CD4-positive, alpha-beta T cell (primary cell): ENCODE results near the gene TUBB1. TPM values are rescaled to one million over a fixed set of nuclear protein-coding genes. Genes with fewer than 3 reads are reported as not detected.
A peak's percentile ranks its signal among the peaks of the same experiment; 100 is the strongest.

Experiments
- ATAC-seq: fragments of 200-7000 bp; cut with Tn5 transposase; one replicate; pipeline ENCODE4 v1.10.0; 2022; ENCODE audit warnings: mild to moderate bottlenecking; ENCODE audit not compliant: poor library complexity
- CTCF ChIA-PET: fragments of 350-600 bp; sonication (Branson Sonifier 250); formaldehyde crosslinking; loops from one replicate; lab custom pipeline; 2021; ENCODE audit warnings: antibody characterized with exemption, inconsistent platforms; lab: Charles Lee
- POLR2A ChIA-PET: fragments of 350-600 bp; sonication (Branson Sonifier 250); formaldehyde crosslinking; loops from one replicate; lab custom pipeline; 2021; ENCODE audit warnings: antibody characterized with exemption, inconsistent platforms; lab: Charles Lee
- DNase-seq, 14 experiments: peaks; one replicate each; pipeline ENCODE4 v3.0.0-alpha.2; 2013 to 2020; ENCODE audit warnings: mixed read lengths in 2 of 14
- H3K27ac ChIP-seq, 2 donors: one replicate each; pipeline versions ENCODE4 v1.5.1 to v1.7.0; 2013; ENCODE audit warnings: low read length in 2 of 2, low read depth in 1 of 2, mild to moderate bottlenecking in 1 of 2
- H3K27me3 ChIP-seq, 2 experiments: 1 replicate in 1 of 2; 2 replicates in 1 of 2; pipeline versions ENCODE4 v1.6.1 to v1.7.0; 2013; ENCODE audit warnings: low read length in 2 of 2, control low read depth in 1 of 2, mild to moderate bottlenecking in 1 of 2, moderate library complexity in 1 of 2; ENCODE audit not compliant: insufficient read depth in 2 of 2, control insufficient read depth in 1 of 2
- H3K36me3 ChIP-seq: one replicate; pipeline ENCODE4 v1.6.1; 2013; ENCODE audit warnings: low read length, control low read depth; ENCODE audit not compliant: insufficient read depth
- H3K4me1 ChIP-seq: one replicate; pipeline ENCODE4 v1.6.1; 2013; ENCODE audit warnings: low read length, control low read depth; ENCODE audit not compliant: insufficient read depth
- H3K4me3 ChIP-seq: one replicate; pipeline ENCODE4 v1.5.1; 2013; ENCODE audit warnings: mild to moderate bottlenecking, low read length, moderate library complexity
- H3K9me3 ChIP-seq, 2 experiments: 1 replicate in 1 of 2; 2 replicates in 1 of 2; pipeline versions ENCODE4 v1.6.1 to v1.7.0; 2013; ENCODE audit warnings: low read length in 2 of 2, mild to moderate bottlenecking in 2 of 2, control low read depth in 1 of 2, moderate library complexity in 1 of 2; ENCODE audit not compliant: control insufficient read depth in 1 of 2, insufficient read depth in 1 of 2
- H3K27ac Mint-ChIP-seq: one replicate; pipeline ENCODE4 v1.8.0; 2020; ENCODE audit warnings: mixed read lengths
- H3K27me3 Mint-ChIP-seq: one replicate; pipeline ENCODE4 v1.8.0; 2021; ENCODE audit warnings: mixed read lengths
- H3K36me3 Mint-ChIP-seq: one replicate; pipeline ENCODE4 v1.8.0; 2021; ENCODE audit warnings: low read depth, mixed read lengths
- H3K4me1 Mint-ChIP-seq: one replicate; pipeline ENCODE4 v1.8.0; 2021; ENCODE audit warnings: low read depth, mixed read lengths
- H3K4me3 Mint-ChIP-seq: one replicate; pipeline ENCODE4 v1.8.0; 2020; ENCODE audit warnings: mild to moderate bottlenecking, mixed read lengths
- H3K9me3 Mint-ChIP-seq: one replicate; pipeline ENCODE4 v1.8.0; 2020; ENCODE audit warnings: mixed read lengths
- intact Hi-C, 2 experiments: fragments of 100-400 bp; cut with DNase I in 1 of 2; cut with micrococcal nuclease in 1 of 2; formaldehyde crosslinking; loops; one replicate each; pipeline versions ENCODE4 v1.15.1 to v1.9.0; 2023 to 2025; cut with DNase I, micrococcal nuclease
- total RNA-seq, 174 experiments: library from RNA in 2 of 174; stranded (reverse) in 2 of 174; gene quantifications; one replicate each; pipeline ENCODE4 v1.2.3 and lab custom pipeline; 2021 to 2026
- TF ChIP-seq, protein P1 (sequence below): fragments of 200-600 bp; IDR thresholded peaks from one replicate; pipeline ENCODE4 v1.8.0; 2022; ENCODE audit warnings: antibody characterized with exemption, mild to moderate bottlenecking

The TUBB1 gene
- total RNA-seq, 2 experiments from 2014 or later, result 0.11 to 0.17 TPM

DNA sequence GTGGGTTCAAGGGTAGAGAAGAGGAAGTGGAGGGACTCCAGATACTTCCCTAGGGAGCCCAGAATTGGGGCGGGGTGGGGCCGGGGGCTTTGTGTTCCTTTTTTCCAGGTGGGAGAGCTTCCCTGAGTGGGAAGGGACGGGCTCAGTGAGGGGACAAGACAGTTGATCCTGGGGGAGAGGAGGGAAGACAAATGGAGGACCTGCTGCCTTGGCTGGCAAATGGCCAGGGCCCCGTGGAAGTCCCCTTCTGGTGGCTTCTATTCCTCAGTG, 14.8 kb upstream of the TUBB1 start:
- peak overlapping the region in 1 of 2 donors; percentile 40 for H3K27ac ChIP-seq
- H3K4me3 ChIP-seq, result peak overlapping the region; percentile 72
- H3K27ac Mint-ChIP-seq, result peak overlapping the region; percentile 76
- DNase-seq (peak in 12 of 14 experiments; percentile 24 to 86 (median 49)), ATAC-seq (no peak)
- H3K9me3 Mint-ChIP-seq, result no peaks in the 10 kb centered on the region
- intact Hi-C loops, result no loop called here
- no peaks in the 10 kb centered on the region for H3K27me3 ChIP-seq
- H3K9me3 ChIP-seq, result no peaks in the 10 kb centered on the region
- H3K36me3 Mint-ChIP-seq, result peaks cover 5% of the 10 kb centered on the region
- TF ChIP-seq, protein P1, sequence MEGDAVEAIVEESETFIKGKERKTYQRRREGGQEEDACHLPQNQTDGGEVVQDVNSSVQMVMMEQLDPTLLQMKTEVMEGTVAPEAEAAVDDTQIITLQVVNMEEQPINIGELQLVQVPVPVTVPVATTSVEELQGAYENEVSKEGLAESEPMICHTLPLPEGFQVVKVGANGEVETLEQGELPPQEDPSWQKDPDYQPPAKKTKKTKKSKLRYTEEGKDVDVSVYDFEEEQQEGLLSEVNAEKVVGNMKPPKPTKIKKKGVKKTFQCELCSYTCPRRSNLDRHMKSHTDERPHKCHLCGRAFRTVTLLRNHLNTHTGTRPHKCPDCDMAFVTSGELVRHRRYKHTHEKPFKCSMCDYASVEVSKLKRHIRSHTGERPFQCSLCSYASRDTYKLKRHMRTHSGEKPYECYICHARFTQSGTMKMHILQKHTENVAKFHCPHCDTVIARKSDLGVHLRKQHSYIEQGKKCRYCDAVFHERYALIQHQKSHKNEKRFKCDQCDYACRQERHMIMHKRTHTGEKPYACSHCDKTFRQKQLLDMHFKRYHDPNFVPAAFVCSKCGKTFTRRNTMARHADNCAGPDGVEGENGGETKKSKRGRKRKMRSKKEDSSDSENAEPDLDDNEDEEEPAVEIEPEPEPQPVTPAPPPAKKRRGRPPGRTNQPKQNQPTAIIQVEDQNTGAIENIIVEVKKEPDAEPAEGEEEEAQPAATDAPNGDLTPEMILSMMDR, result no peak
- POLR2A ChIA-PET, result interaction anchor here (2.3 kb wide), 1 partner anchor 27 kb away, joined by 17 read pairs; the partner anchor contains the start of gene ATP5F1E
- peaks cover 37% of the 10 kb centered on the region for H3K4me1 Mint-ChIP-seq
- H3K27me3 Mint-ChIP-seq, result no peaks in the 10 kb centered on the region
- no peaks in the 10 kb centered on the region for H3K36me3 ChIP-seq
- peaks cover 45% of the 10 kb centered on the region for H3K4me1 ChIP-seq
- CTCF ChIA-PET, result no interaction called here
- H3K4me3 Mint-ChIP-seq, result peak overlapping the region; percentile 86

DNA sequence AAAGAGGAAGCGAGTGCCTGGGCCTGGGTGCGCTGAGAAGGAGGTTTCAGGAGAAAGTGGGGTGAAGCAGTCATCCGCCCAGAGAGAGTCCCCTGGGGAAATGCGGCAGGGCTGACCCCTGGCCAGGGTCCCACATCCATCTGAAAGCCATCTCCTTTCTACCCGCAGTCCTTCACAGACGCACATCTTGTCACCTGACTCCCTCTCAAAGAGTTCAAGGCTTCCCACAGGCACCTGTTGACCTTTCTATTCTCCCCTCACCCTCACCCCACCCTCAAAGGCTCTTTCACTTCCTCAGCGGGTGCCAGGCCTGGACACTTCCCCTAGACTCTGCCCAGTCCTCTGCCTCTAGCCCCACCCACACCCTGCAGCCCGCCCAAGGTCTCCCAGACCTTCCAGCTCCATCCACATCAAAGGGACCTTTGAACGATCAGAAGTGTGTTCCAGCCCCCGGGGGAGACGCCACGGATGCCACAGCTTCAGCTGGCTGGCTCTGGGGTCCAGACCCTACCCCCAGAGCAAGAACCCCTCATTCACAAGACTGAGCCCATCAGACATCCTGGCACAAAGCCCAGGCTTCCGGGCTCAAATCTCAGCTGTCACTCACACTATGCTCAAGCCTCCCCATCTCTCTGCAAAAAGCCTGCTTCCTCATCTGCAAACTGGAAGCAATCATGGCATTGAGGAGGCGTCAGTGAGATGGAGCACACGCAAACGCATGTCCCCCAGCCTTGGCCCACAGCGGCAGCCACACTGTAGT, 14.3 kb upstream of the TUBB1 start:
- peak overlapping the region; percentile 76 for H3K27ac Mint-ChIP-seq
- ChIA-PET POLR2A (interaction anchor here (0.9 to 2.3 kb wide), 2 partner anchors 8 to 27 kb away, joined by 4 to 17 read pairs; partner anchors contain the start of gene ATP5F1E), CTCF (no interaction called here)
- H3K27me3 Mint-ChIP-seq, result no peaks in the 10 kb centered on the region
- H3K4me3 Mint-ChIP-seq, result peak overlapping the region; percentile 86
- peaks cover 37% of the 10 kb centered on the region for H3K4me1 Mint-ChIP-seq
- no peaks in the 10 kb centered on the region for H3K9me3 Mint-ChIP-seq
- peaks cover 5% of the 10 kb centered on the region for H3K36me3 Mint-ChIP-seq
- Histone ChIP-seq H3K4me3 (peak overlapping the region; percentile 72), H3K27ac (peak overlapping the region; percentile 13 to 40), H3K36me3 (no peaks in the 10 kb centered on the region), H3K9me3 (no peaks in the 10 kb centered on the region), H3K4me1 (peaks cover 45% of the 10 kb centered on the region), H3K27me3 (no peaks in the 10 kb centered on the region)
- TF ChIP-seq, protein P1, result no peak
- ATAC-seq (peak; percentile 49), DNase-seq (peak in 12 of 14 experiments; percentile 25 to 73 (median 50))
- intact Hi-C loops, result no loop called here

DNA sequence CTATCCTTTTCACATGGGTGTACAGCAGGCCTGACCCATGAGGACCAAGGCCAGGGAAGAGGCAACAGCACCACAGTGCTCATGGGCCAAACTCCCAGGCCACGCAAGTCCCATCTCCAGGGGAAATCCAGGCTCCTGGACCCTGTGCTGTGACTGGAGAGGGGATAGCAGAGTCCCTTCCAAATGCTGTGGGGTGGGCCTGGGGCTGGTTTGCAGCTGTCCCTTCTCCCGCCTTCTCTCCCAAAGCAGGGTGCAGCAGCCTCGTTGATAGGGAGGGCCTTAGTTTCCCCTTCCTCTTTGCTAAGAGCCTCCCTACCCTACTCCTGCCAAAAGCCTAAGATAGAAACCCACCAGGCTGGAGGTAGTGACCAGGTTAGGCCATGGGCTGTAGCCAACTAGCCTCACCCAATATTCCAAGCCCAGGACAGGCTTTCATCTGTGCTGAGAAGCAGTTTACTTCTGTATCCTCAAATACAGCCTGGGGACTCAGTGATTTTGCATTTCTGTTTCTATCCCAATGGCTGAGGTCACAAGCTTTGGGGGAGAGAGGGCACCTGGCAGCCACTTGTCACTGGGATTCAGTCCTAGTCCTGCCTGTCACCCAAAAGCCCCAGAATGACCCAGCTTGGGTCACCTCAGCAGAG, 13.6 kb upstream of the TUBB1 start:
- peaks cover 5% of the 10 kb centered on the region for H3K36me3 Mint-ChIP-seq
- no peak for DNase-seq
- Histone ChIP-seq H3K4me1 (peaks cover 45% of the 10 kb centered on the region), H3K4me3 (peak overlapping the region; percentile 72), H3K27ac (peak overlapping the region; percentile 12 to 13), H3K36me3 (no peaks in the 10 kb centered on the region), H3K27me3 (no peaks in the 10 kb centered on the region), H3K9me3 (no peaks in the 10 kb centered on the region)
- ATAC-seq, result no peak
- H3K4me1 Mint-ChIP-seq, result peaks cover 42% of the 10 kb centered on the region
- ChIA-PET POLR2A (interaction anchor here (0.9 to 2.3 kb wide), 2 partner anchors 9 to 26 kb away, joined by 4 to 17 read pairs; partner anchors contain the start of gene ATP5F1E), CTCF (no interaction called here)
- no peaks in the 10 kb centered on the region for H3K9me3 Mint-ChIP-seq
- H3K4me3 Mint-ChIP-seq, result peak overlapping the region; percentile 86
- no peaks in the 10 kb centered on the region for H3K27me3 Mint-ChIP-seq
- TF ChIP-seq, protein P1, result no peak
- intact Hi-C loops, result no loop called here
- peak overlapping the region; percentile 76 for H3K27ac Mint-ChIP-seq
